Suprapubic skin (tissue), 4 donors: ENCODE results near the gene RASA3.

ENCODE experiments used
- EP300 ChIP-seq: sonication (generic); formaldehyde crosslinking; IDR thresholded peaks from one replicate; pipeline ENCODE4 v1.6.1; 2017; ENCODE audit warnings: antibody characterized with exemption
- POLR2AphosphoS5 ChIP-seq, 3 donors: sonication (generic); formaldehyde crosslinking; IDR thresholded peaks; one replicate each; pipeline ENCODE4 v1.6.1; 2017; ENCODE audit warnings: antibody characterized with exemption in 3 of 3
- TF ChIP-seq, protein P1 (sequence below), 2 donors: fragments of 200-600 bp in 1 of 2; fragments of 450-650 bp in 1 of 2; sonication (generic) in 1 of 2; IDR thresholded peaks; one replicate each; pipeline ENCODE4 v1.5.1; 2016 to 2019; ENCODE audit warnings: antibody characterized with exemption in 2 of 2, mild to moderate bottlenecking in 1 of 2, moderate library complexity in 1 of 2

- TF ChIP-seq, protein P1, sequence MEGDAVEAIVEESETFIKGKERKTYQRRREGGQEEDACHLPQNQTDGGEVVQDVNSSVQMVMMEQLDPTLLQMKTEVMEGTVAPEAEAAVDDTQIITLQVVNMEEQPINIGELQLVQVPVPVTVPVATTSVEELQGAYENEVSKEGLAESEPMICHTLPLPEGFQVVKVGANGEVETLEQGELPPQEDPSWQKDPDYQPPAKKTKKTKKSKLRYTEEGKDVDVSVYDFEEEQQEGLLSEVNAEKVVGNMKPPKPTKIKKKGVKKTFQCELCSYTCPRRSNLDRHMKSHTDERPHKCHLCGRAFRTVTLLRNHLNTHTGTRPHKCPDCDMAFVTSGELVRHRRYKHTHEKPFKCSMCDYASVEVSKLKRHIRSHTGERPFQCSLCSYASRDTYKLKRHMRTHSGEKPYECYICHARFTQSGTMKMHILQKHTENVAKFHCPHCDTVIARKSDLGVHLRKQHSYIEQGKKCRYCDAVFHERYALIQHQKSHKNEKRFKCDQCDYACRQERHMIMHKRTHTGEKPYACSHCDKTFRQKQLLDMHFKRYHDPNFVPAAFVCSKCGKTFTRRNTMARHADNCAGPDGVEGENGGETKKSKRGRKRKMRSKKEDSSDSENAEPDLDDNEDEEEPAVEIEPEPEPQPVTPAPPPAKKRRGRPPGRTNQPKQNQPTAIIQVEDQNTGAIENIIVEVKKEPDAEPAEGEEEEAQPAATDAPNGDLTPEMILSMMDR (IDR thresholded peaks at IDR 0.05), result no peak
- TF ChIP-seq POLR2AphosphoS5 (IDR thresholded peaks at IDR 0.05), result no peak
- no peak for TF ChIP-seq EP300
Observed at GRCh38 chr13:114012921-114013320, 119.5 kb downstream of the RASA3 start.
